Measurements from ENCODE around the gene GPR37.

The GPR37 gene

DNA sequence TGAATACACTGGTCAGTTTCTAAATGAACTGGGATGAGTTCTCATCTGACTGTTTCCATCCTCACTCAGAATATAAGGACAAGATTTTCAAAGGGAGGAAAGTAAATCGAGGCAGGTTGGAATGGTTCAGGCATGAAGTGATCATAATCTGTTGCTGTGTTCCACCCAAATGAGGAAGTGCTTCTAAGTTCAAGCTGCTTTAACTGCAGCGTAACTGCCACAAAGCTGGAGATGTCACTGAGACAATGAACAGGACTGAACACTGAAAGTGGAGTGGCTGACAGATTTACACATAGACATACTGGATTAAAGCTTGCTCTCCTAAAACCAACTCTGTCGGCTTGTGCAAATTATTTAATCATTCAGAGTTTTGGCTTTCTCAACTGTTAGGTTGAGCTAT, 66.6 kb downstream of the GPR37 start:
- TF ChIP-seq GLIS3 (CRISPR knock-in tag; IDR thresholded peaks at IDR 0.05) (no peak), ZC3H10 (CRISPR knock-in tag; IDR thresholded peaks at IDR 0.05) (no peak), BACH2 (CRISPR knock-in tag; IDR thresholded peaks at IDR 0.05; ENCODE audit: borderline replicate concordance) (no peak), RARB (CRISPR knock-in tag; IDR thresholded peaks at IDR 0.05) (no peak), ARNTL (CRISPR knock-in tag; IDR thresholded peaks at IDR 0.05; ENCODE audit: borderline replicate concordance, low read depth) (no peak), TCF4 (CRISPR knock-in tag; IDR thresholded peaks at IDR 0.05; ENCODE audit: borderline replicate concordance) (no peak), ZFP30 (CRISPR knock-in tag; IDR thresholded peaks at IDR 0.05) (no peak), ZNF8 (CRISPR knock-in tag; IDR thresholded peaks at IDR 0.05) (no peak), ZFP3 (CRISPR knock-in tag; IDR thresholded peaks at IDR 0.05) (no peak)
- TF ChIP-seq, protein P1, sequence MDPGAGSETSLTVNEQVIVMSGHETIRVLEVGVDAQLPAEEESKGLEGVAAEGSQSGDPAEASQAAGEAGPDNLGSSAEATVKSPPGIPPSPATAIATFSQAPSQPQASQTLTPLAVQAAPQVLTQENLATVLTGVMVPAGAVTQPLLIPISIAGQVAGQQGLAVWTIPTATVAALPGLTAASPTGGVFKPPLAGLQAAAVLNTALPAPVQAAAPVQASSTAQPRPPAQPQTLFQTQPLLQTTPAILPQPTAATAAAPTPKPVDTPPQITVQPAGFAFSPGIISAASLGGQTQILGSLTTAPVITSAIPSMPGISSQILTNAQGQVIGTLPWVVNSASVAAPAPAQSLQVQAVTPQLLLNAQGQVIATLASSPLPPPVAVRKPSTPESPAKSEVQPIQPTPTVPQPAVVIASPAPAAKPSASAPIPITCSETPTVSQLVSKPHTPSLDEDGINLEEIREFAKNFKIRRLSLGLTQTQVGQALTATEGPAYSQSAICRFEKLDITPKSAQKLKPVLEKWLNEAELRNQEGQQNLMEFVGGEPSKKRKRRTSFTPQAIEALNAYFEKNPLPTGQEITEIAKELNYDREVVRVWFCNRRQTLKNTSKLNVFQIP (CRISPR knock-in tag; IDR thresholded peaks at IDR 0.05; ENCODE audit: borderline replicate concordance, low read depth) = no peak
- TF ChIP-seq, protein P2, sequence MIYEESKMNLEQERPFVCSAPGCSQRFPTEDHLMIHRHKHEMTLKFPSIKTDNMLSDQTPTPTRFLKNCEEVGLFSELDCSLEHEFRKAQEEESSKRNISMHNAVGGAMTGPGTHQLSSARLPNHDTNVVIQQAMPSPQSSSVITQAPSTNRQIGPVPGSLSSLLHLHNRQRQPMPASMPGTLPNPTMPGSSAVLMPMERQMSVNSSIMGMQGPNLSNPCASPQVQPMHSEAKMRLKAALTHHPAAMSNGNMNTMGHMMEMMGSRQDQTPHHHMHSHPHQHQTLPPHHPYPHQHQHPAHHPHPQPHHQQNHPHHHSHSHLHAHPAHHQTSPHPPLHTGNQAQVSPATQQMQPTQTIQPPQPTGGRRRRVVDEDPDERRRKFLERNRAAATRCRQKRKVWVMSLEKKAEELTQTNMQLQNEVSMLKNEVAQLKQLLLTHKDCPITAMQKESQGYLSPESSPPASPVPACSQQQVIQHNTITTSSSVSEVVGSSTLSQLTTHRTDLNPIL (CRISPR knock-in tag; IDR thresholded peaks at IDR 0.05; ENCODE audit: low read depth) = no peak
- no peak for ATAC-seq

DNA sequence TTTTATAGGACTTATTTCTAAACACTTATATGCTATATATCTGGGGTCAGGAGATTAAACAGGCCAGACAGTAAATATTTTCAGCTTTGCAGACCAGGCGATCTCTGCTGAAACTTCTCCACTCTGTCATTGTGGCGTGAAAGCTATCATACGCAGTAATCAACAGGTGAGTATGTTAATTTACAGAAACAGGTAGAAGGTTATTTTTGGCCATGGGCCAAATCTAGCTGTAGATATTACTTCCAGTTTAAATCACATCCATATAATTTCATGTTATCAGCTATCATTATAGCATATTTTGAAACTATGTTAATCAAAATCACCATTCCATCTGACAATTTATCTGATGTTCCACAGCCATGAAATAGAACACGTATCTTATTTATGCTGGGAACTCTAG, 67.8 kb downstream of the GPR37 start:
- no peak for ATAC-seq
- TF ChIP-seq, protein P2 (CRISPR knock-in tag; IDR thresholded peaks at IDR 0.05; ENCODE audit: low read depth) = no peak
- TF ChIP-seq ARNTL (CRISPR knock-in tag; IDR thresholded peaks at IDR 0.05; ENCODE audit: borderline replicate concordance, low read depth) (no peak), BACH2 (CRISPR knock-in tag; IDR thresholded peaks at IDR 0.05; ENCODE audit: borderline replicate concordance) (no peak), TOX (CRISPR knock-in tag; IDR thresholded peaks at IDR 0.05; ENCODE audit: borderline replicate concordance) (no peak), ZNF565 (CRISPR knock-in tag; conservative IDR thresholded peaks at IDR 0.05; ENCODE audit: low read depth) (no peak), ZNF70 (CRISPR knock-in tag; IDR thresholded peaks at IDR 0.05) (no peak), TCF4 (CRISPR knock-in tag; IDR thresholded peaks at IDR 0.05; ENCODE audit: borderline replicate concordance) (no peak), ISL1 (CRISPR knock-in tag; IDR thresholded peaks at IDR 0.05) (no peak)
